Fibroblast of pulmonary artery (primary cell): ENCODE results near the gene ESR2.

Experiments
- DNase-seq: peaks from one replicate; pipeline ENCODE4 v3.0.0-alpha.2; 2010; ENCODE audit warnings: low read depth
- H3K4me3 ChIP-seq: replicated peaks from 2 replicates; pipeline ENCODE4 v1.5.1; 2011; ENCODE audit warnings: low read depth, mild to moderate bottlenecking, control low read depth, low read length, moderate library complexity
- CTCF ChIP-seq: IDR thresholded peaks from 2 replicates; pipeline ENCODE4 v1.5.1; 2011; ENCODE audit warnings: mild to moderate bottlenecking, control low read depth, low read length, inconsistent platforms; ENCODE audit errors: missing control alignments

The ESR2 gene

GRCh38 chr14:64195199-64195598 lies 99.0 kb downstream of the ESR2 start:
- TF ChIP-seq CTCF, result no peak
- no peak for DNase-seq
- no peak overlapping the region for H3K4me3 ChIP-seq

- no peak overlapping the region for H3K4me3 ChIP-seq
- no peak for TF ChIP-seq CTCF
- DNase-seq, result no peak
Observed at GRCh38 chr14:64194404-64194803, 99.8 kb downstream of the ESR2 start.

- TF ChIP-seq CTCF, result no peak
- no peak overlapping the region for H3K4me3 ChIP-seq
- DNase-seq, result no peak
Observed at GRCh38 chr14:64193821-64194220, 100.3 kb downstream of the ESR2 start.

- no peak for TF ChIP-seq CTCF
- peak; percentile 87 for DNase-seq
- H3K4me3 ChIP-seq, result no peak overlapping the region
Observed at GRCh38 chr14:64191756-64192155, 102.4 kb downstream of the ESR2 start.

- no peak for DNase-seq
- no peak for TF ChIP-seq CTCF
- H3K4me3 ChIP-seq, result no peak overlapping the region
Observed at GRCh38 chr14:64190974-64191502, 103.1 kb downstream of the ESR2 start.

GRCh38 chr14:64187331-64187730 lies 106.8 kb downstream of the ESR2 start:
- TF ChIP-seq CTCF, result no peak
- no peak overlapping the region for H3K4me3 ChIP-seq
- no peak for DNase-seq
